ENCODE results near the gene AOPEP.

Gene AOPEP

GRCh38 chr9:95074632-95075031, 348.1 kb downstream of the AOPEP start:
- DNase-seq: no peak

- no peak for DNase-seq
These were observed 349.2 kb downstream of the AOPEP start for GRCh38 chr9:95075700-95076099.

- no peak for DNase-seq
These were observed 350.2 kb downstream of the AOPEP start for GRCh38 chr9:95076696-95077052.

GRCh38 chr9:95077053-95077765, 350.7 kb downstream of the AOPEP start:
- DNase-seq: peak; percentile 22

GRCh38 chr9:95077766-95078370, 351.4 kb downstream of the AOPEP start:
- peak; percentile 59 for DNase-seq

- peak; percentile 51 for DNase-seq
These were observed 352.0 kb downstream of the AOPEP start for GRCh38 chr9:95078511-95078910.

- DNase-seq: no peak
These were observed 352.4 kb downstream of the AOPEP start for GRCh38 chr9:95078939-95079338.

GRCh38 chr9:95079461-95079860, 353.0 kb downstream of the AOPEP start:
- no peak for DNase-seq

- DNase-seq: no peak
These were observed 354.6 kb downstream of the AOPEP start for GRCh38 chr9:95080961-95081647.

- DNase-seq: no peak
These were observed 355.5 kb downstream of the AOPEP start for GRCh38 chr9:95081998-95082397.

GRCh38 chr9:95082401-95083084, 356.0 kb downstream of the AOPEP start:
- no peak for DNase-seq

GRCh38 chr9:95083086-95083768, 356.7 kb downstream of the AOPEP start:
- no peak for DNase-seq

- no peak for DNase-seq
These were observed 357.9 kb downstream of the AOPEP start for GRCh38 chr9:95084254-95084934.

- no peak for DNase-seq
These were observed 358.7 kb downstream of the AOPEP start for GRCh38 chr9:95085036-95085770.

GRCh38 chr9:95085861-95086563, 359.5 kb downstream of the AOPEP start:
- no peak for DNase-seq

- DNase-seq: no peak
These were observed 360.1 kb downstream of the AOPEP start for GRCh38 chr9:95086564-95086955.

GRCh38 chr9:95087659-95088242, 361.3 kb downstream of the AOPEP start:
- DNase-seq: no peak

GRCh38 chr9:95088421-95089161, 362.1 kb downstream of the AOPEP start:
- DNase-seq: no peak

GRCh38 chr9:95089257-95090022, 362.9 kb downstream of the AOPEP start:
- DNase-seq: no peak

Data from retina (tissue), 1 donor.